Smooth muscle cell of trachea (primary cell): ENCODE data around the gene ZNF415. TPM values are rescaled to one million over a fixed set of nuclear protein-coding genes. Genes with fewer than 3 reads are reported as not detected.

Experiments
- total RNA-seq: library from RNA; depleted of rRNA; stranded (reverse); fragments of >200 nt; gene quantifications from 2 replicates; pipeline ENCODE4 v1.2.1, GENCODE V29; 2014

ZNF415 gene
- total RNA-seq: 4.8 and 15.2 TPM in 2 replicates

GRCh38 chr19:53132141-53132991, at the start of gene ZNF415:
TSS of gene ZNF415 (minus strand) at chr19:53132910. CDS start at chr19:53122676, 10,234 bp downstream.

GRCh38 chr19:53103234-53104203, 29.2 kb downstream of the ZNF415 start, which contains the start of gene ZNF160:
TSS of gene ZNF160 (minus strand) at chr19:53103422. CDS start at chr19:53086276, 17,146 bp downstream.

Other genes with a start within 250 kb of the ZNF415 start
- gene ZNF320, start 235.3 kb downstream of the ZNF415 start, total RNA-seq: 14.8 and 16.2 TPM in 2 replicates
- gene ZNF888, start 209.5 kb downstream of the ZNF415 start, total RNA-seq: 2.6 and 8.9 TPM in 2 replicates
- gene ZNF816, start 170.0 kb downstream of the ZNF415 start, total RNA-seq: 11.1 and 12.9 TPM in 2 replicates
- not detected in 2 replicates for gene ERVV-1, start 119.0 kb downstream of the ZNF415 start, total RNA-seq
- gene ERVV-2, start 88.2 kb downstream of the ZNF415 start, total RNA-seq: not detected in 2 replicates
- gene ZNF160, start 29.5 kb downstream of the ZNF415 start, total RNA-seq: 29.2 and 37.7 TPM in 2 replicates
- 8.3 and 10.6 TPM in 2 replicates for gene ZNF347, start 26.1 kb upstream of the ZNF415 start, total RNA-seq
- gene ZNF665, start 60.4 kb upstream of the ZNF415 start, total RNA-seq: 4.8 and 7.4 TPM in 2 replicates
- gene ZNF677, start 122.0 kb upstream of the ZNF415 start, total RNA-seq: 17.4 and 18.8 TPM in 2 replicates
- gene VN1R2, start 125.4 kb upstream of the ZNF415 start, total RNA-seq: not detected in 2 replicates
- not detected in 2 replicates for gene VN1R4, start 134.8 kb upstream of the ZNF415 start, total RNA-seq
- gene ZNF845, start 200.8 kb upstream of the ZNF415 start, total RNA-seq: 7.6 and 9.5 TPM in 2 replicates
- gene ZNF525, start 232.8 kb upstream of the ZNF415 start, total RNA-seq: 5.6 and 8.4 TPM in 2 replicates